Fibroblast of lung (primary cell): ENCODE measurements around the gene SPINDOC. TPM values are rescaled to one million over a fixed set of nuclear protein-coding genes. Genes with fewer than 3 reads are reported as not detected.
"Not testable (repeated sequence)": the region's sequence is repeated elsewhere in the genome, so short reads cannot be mapped to it uniquely, and the experiment has no call there.

Experiments used
- DNase-seq, 2 donors: peaks; one replicate each; pipeline versions ENCODE4 v3.0.0 to v3.0.0-alpha.2; 2010; ENCODE audit warnings: low read depth in 2 of 2
- H2AFZ ChIP-seq: 2 replicates; pipeline ENCODE4 v1.5.1; 2012; ENCODE audit warnings: low read length, control low read depth, inconsistent platforms
- H3K27ac ChIP-seq: 2 replicates; pipeline ENCODE4 v1.5.1; 2011; ENCODE audit warnings: low read length, control low read depth; ENCODE audit not compliant: insufficient read depth
- H3K27me3 ChIP-seq: 2 replicates; pipeline ENCODE4 v1.5.1; 2011; ENCODE audit warnings: mild to moderate bottlenecking, low read length; ENCODE audit not compliant: control insufficient read depth, insufficient read depth
- H3K36me3 ChIP-seq: 2 replicates; pipeline ENCODE4 v1.5.1; 2011; ENCODE audit warnings: low read length; ENCODE audit not compliant: control insufficient read depth, insufficient read depth
- H3K4me1 ChIP-seq: 2 replicates; pipeline ENCODE4 v1.5.1; 2011; ENCODE audit warnings: low read length; ENCODE audit not compliant: control insufficient read depth, insufficient read depth; ENCODE audit errors: extremely low read depth
- H3K4me2 ChIP-seq: 2 replicates; pipeline ENCODE4 v1.5.1; 2011; ENCODE audit warnings: low read length, control low read depth; ENCODE audit not compliant: insufficient read depth; ENCODE audit errors: extremely low read depth
- H3K4me3 ChIP-seq, 4 experiments: fragments of 200-600 bp in 1 of 4; sonication (generic) in 1 of 4; replicated peaks in 1 of 4; 2 replicates each; pipeline ENCODE4 v1.5.1; 2011 to 2016; ENCODE audit warnings: low read length in 4 of 4, low read depth in 3 of 4, mild to moderate bottlenecking in 3 of 4, control low read depth in 2 of 4, inconsistent platforms in 1 of 4, mixed read lengths in 1 of 4; ENCODE audit not compliant: insufficient read depth in 1 of 4; ENCODE audit errors: control extremely low read depth in 1 of 4
- H3K79me2 ChIP-seq: 2 replicates; pipeline ENCODE4 v1.5.1; 2012; ENCODE audit warnings: mild to moderate bottlenecking, low read length, inconsistent platforms; ENCODE audit not compliant: control insufficient read depth, insufficient read depth
- H3K9ac ChIP-seq: 2 replicates; pipeline ENCODE4 v1.5.1; 2011; ENCODE audit warnings: mild to moderate bottlenecking, low read length, control low read depth; ENCODE audit not compliant: insufficient read depth
- H3K9me3 ChIP-seq: 2 replicates; pipeline ENCODE4 v1.5.1; 2012; ENCODE audit warnings: low read depth, low read length; ENCODE audit not compliant: control insufficient read depth, insufficient read depth
- H4K20me1 ChIP-seq: 2 replicates; pipeline ENCODE4 v1.5.1; 2011; ENCODE audit warnings: low read length; ENCODE audit not compliant: control insufficient read depth, insufficient read depth; ENCODE audit errors: extremely low read depth
- EZH2 ChIP-seq: IDR thresholded peaks from 2 replicates; pipeline ENCODE4 v1.5.1; 2012; ENCODE audit warnings: low read length, control low read depth, mild to moderate bottlenecking; ENCODE audit errors: missing control alignments
- polyA plus RNA-seq, 2 donors: library from polyadenylated mRNA; depleted of rRNA in 1 of 2; stranded (reverse) in 1 of 2; unstranded in 1 of 2; fragments of >200 nt; gene quantifications; 2 replicates each; pipeline ENCODE4 v1.2.1, GENCODE V29; 2011 to 2012; ENCODE audit warnings: missing spikeins in 1 of 2
- total RNA-seq: library from RNA; depleted of rRNA; stranded (reverse); fragments of >200 nt; gene quantifications from 2 replicates; pipeline ENCODE4 v1.2.1, GENCODE V29; 2014
- TF ChIP-seq, protein P1 (sequence below), 2 donors: IDR thresholded peaks in 1 of 2; conservative IDR thresholded peaks in 1 of 2; 1 replicate in 1 of 2; 2 replicates in 1 of 2; pipeline ENCODE4 v1.5.1; 2011 to 2012; ENCODE audit warnings: low read length in 2 of 2, control low read depth in 1 of 2, inconsistent platforms in 1 of 2, low read depth in 1 of 2, mild to moderate bottlenecking in 1 of 2

SPINDOC gene
- total and polyA plus RNA-seq, 2 donors (not counting 1 experiment from before 2014, with no cell fraction given) = 10.7 to 10.9 TPM

DNA sequence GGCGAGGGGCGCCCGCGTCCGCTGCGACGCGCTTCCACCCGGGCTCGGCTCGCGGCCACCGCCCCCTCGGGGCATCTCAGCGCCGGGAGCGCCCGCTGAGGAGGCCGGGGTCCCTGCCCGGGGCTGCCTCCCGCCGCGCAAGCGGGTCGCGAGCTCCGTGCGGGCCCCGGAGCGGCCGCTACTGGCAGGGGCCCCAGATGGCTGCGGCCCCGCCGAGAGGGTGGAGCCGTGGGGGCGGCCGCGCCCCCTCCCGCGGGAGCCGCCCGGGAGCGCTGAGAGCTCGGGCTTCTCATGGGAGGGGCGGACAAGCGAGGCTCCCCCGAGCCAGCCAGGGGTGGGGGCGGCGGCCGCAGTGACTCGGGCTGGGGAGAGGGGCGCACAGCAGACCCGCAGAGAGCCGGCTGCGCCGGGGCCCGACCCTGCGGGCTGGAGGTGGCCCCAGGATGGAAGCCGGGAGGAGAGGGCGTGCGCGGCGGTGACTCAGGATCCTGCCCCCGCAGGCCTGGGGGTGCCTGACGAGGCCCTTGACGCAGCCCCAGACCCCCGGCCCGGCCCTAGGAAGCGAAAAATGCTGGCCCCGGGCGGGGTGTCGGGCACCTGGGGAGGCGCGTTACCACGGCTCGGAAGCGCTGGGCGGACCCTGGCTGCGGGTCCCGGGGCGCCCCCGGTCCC lies 44.1 kb upstream of the SPINDOC start:
- Histone ChIP-seq H3K4me1 (peaks cover 5% of the 10 kb centered on the region), H3K27me3 (no peaks in the 10 kb centered on the region), H3K36me3 (peaks cover 7% of the 10 kb centered on the region), H3K4me2 (peak overlapping the region; percentile 37), H4K20me1 (no peaks in the 10 kb centered on the region), H3K9ac (peak overlapping the region; percentile 38), H3K4me3 (peak overlapping the region in 3 of 4 experiments; percentile 23 to 94 (median 58)), H2AFZ (no peak overlapping the region), H3K79me2 (peaks cover 13% of the 10 kb centered on the region), H3K27ac (no peak overlapping the region), H3K9me3 (no peaks in the 10 kb centered on the region)
- DNase-seq = peak in 1 of 2 donors; percentile 41
- TF ChIP-seq EZH2 = no peak
- TF ChIP-seq, protein P1, sequence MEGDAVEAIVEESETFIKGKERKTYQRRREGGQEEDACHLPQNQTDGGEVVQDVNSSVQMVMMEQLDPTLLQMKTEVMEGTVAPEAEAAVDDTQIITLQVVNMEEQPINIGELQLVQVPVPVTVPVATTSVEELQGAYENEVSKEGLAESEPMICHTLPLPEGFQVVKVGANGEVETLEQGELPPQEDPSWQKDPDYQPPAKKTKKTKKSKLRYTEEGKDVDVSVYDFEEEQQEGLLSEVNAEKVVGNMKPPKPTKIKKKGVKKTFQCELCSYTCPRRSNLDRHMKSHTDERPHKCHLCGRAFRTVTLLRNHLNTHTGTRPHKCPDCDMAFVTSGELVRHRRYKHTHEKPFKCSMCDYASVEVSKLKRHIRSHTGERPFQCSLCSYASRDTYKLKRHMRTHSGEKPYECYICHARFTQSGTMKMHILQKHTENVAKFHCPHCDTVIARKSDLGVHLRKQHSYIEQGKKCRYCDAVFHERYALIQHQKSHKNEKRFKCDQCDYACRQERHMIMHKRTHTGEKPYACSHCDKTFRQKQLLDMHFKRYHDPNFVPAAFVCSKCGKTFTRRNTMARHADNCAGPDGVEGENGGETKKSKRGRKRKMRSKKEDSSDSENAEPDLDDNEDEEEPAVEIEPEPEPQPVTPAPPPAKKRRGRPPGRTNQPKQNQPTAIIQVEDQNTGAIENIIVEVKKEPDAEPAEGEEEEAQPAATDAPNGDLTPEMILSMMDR (conservative IDR thresholded peaks at IDR 0.05 in 1 of 2, IDR thresholded peaks at IDR 0.05 in 1 of 2; ENCODE audit: low read depth in 1 of 2, low read length in 2 of 2) = no peak

DNA sequence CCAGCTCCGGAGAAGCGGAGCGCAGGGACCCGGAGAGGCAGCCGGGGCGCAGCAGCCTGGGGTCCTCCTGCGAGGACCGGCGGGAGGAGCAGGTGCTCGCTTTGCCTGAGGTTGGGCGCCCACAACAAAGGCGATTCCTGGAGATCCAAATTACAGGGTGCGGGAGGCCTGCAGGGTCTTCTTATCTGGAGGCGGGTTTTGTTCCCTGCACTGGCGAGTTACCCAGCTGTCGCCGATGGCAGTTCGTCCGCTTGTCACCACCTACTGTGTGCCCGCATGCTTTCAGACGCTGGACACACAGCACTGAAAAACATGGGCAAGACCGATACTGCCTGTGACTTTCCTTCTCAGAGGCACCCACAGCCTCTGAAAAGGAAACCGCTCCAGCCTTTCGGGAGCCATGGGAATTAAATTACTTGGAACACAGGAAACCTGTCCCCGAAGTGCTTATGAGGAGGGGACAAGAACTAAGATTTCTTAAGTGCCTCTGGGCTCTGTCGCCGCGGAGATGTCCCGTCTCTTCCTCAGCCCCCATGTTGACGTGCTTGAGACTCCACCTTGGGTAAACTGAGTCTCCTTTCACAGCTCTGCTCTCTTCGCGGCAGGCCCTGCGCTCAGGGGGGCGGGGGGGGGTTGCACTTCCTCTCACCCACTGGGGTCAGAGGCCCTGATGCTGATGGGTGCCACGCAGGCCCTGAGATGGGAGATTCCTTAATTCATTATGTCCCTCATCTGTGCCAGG lies 43.4 kb upstream of the SPINDOC start:
- Histone ChIP-seq H3K79me2 (peaks cover 13% of the 10 kb centered on the region), H3K9me3 (no peaks in the 10 kb centered on the region), H4K20me1 (no peaks in the 10 kb centered on the region), H3K27me3 (no peaks in the 10 kb centered on the region), H3K36me3 (peaks cover 5% of the 10 kb centered on the region), H3K27ac (no peak overlapping the region), H2AFZ (peak overlapping the region; percentile 6), H3K4me1 (peaks cover 5% of the 10 kb centered on the region), H3K4me2 (peak overlapping the region; percentile 18), H3K4me3 (peak overlapping the region; percentile 23 to 94 (median 48)), H3K9ac (peak overlapping the region; percentile 38)
- no peak for DNase-seq
- TF ChIP-seq, protein P1 (conservative IDR thresholded peaks at IDR 0.05 in 1 of 2, IDR thresholded peaks at IDR 0.05 in 1 of 2; ENCODE audit: low read depth in 1 of 2, low read length in 2 of 2) = no peak
- no peak for TF ChIP-seq EZH2

DNA sequence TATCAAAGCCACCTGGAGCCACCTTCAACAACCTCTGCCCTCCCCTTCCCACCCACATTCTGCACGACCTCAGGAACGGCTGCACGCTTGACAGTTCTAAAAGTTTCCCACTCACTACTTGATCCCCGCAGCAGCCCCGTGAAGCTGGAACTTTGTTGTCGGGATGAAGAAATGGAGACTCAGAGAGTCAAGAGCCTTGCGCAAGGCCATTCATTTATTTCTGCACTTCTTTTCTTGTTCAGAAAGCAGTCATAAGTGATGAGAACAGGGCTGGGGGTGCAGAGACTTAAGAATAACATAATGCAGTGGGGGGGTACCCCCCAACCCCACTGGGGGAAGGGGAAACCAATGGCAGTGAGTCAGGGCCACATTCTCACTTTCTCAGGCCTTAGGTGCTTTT lies 42.5 kb upstream of the SPINDOC start:
- no peaks in the 10 kb centered on the region for H3K36me3 ChIP-seq
- no peak for DNase-seq

DNA sequence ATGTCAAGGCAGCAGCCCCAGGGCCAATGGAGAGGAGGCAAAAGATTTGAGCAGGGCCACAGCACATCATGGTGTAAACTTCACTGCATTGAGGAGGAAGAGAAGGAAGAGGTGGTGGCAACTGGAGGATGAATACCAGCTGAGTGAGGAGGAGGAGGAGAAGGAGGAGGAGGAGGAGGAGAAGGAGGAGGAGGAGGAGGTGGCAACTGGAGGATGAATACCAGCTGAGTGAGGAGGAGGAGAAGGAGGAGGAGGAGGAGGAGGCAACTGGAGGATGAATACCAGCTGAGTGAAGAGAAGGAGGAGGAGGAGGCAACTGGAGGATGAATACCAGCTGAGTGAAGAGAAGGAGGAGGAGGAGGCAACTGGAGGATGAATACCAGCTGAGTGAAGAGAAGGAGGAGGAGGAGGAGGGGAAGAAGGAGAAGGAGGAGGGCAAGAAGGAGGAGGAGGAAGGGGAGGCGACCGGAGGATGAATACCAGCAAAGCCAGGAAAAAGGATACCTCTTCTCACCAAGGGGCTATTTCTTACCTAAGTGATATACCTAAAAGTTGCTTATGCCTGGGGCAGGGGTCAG lies 41.4 kb upstream of the SPINDOC start:
- not testable (repeated sequence) for H3K4me1 ChIP-seq, H3K79me2 ChIP-seq, H3K9me3 ChIP-seq, H3K4me2 ChIP-seq, H4K20me1 ChIP-seq, H3K4me3 ChIP-seq, H3K9ac ChIP-seq, H3K27me3 ChIP-seq, H3K36me3 ChIP-seq, DNase-seq, H3K27ac ChIP-seq, H2AFZ ChIP-seq

More for the DNA sequence above, 42.5 kb upstream of the SPINDOC start:
- Histone ChIP-seq H3K27me3 (no peaks in the 10 kb centered on the region), H3K4me1 (peaks cover 5% of the 10 kb centered on the region), H2AFZ (no peak overlapping the region), H3K27ac (no peak overlapping the region), H3K4me2 (no peak overlapping the region), H3K9me3 (no peaks in the 10 kb centered on the region), H3K4me3 (no peak overlapping the region), H3K9ac (no peak overlapping the region), H3K79me2 (peaks cover 13% of the 10 kb centered on the region), H4K20me1 (no peaks in the 10 kb centered on the region)
- TF ChIP-seq, protein P1 (conservative IDR thresholded peaks at IDR 0.05 in 1 of 2, IDR thresholded peaks at IDR 0.05 in 1 of 2; ENCODE audit: low read depth in 1 of 2, low read length in 2 of 2) = no peak
- TF ChIP-seq EZH2 = no peak
